T-helper 2 cell treated with Interferon-gamma antibody and Interleukin-4, amounts not matched to agents 5 μg/mL and 100 μg/mL, for 36 hours (primary cell): ENCODE measurements around the gene S100A6.
"Not testable (repeated sequence)": the region's sequence is repeated elsewhere in the genome, so short reads cannot be mapped to it uniquely, and the experiment has no call there.

ENCODE experiments used
- DNase-seq: peaks from one replicate; pipeline ENCODE4 v3.0.0; 2021; ENCODE audit warnings: low spot score
- H3K27ac Mint-ChIP-seq: one replicate; pipeline ENCODE4 v1.8.0; 2021; ENCODE audit warnings: mild to moderate bottlenecking, mixed read lengths
- H3K27me3 Mint-ChIP-seq: one replicate; pipeline ENCODE4 v1.8.0; 2021; ENCODE audit warnings: low read depth, mixed read lengths
- H3K36me3 Mint-ChIP-seq: one replicate; pipeline ENCODE4 v1.8.0; 2021; ENCODE audit warnings: low read depth, mixed read lengths
- H3K4me1 Mint-ChIP-seq: one replicate; pipeline ENCODE4 v1.8.0; 2021; ENCODE audit warnings: low read depth, mixed read lengths
- H3K4me3 Mint-ChIP-seq: one replicate; pipeline ENCODE4 v1.8.0; 2022; ENCODE audit warnings: mild to moderate bottlenecking, moderate library complexity, mixed read lengths
- H3K9me3 Mint-ChIP-seq: one replicate; pipeline ENCODE4 v1.8.0; 2021; ENCODE audit warnings: mixed read lengths

Gene S100A6

DNA sequence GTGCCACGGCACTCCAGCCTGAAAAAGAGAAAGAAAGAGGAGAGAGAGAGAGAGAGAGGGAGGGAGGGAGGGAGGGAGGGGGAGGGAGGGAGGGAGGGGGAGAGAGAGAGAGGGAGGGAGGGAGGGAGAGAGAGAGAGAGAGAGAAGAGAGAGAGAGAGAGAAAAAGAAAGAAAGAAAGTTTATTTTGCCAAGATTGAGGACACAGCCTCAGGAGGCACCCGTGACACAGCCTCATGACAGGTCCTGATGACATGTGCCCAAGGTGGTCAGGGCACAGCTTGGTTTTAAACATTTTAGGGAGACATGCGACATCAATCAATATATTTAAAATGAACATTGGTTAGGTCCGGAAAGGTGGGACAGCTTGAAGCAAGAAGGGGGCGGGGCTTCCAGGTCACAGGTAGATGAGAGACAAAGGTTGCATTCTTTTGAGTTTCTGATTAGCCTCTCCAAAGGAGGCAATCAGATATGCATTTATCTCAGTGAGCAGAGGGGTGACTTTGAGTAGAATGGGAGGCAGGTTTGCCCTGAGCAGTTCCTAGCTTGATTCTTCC lies 15.6 kb downstream of the S100A6 start:
- H3K4me3 Mint-ChIP-seq, H3K27me3 Mint-ChIP-seq, H3K9me3 Mint-ChIP-seq, DNase-seq, H3K27ac Mint-ChIP-seq, H3K36me3 Mint-ChIP-seq: not testable (repeated sequence)
- peaks cover 21% of the 10 kb centered on the region for H3K4me1 Mint-ChIP-seq

DNA sequence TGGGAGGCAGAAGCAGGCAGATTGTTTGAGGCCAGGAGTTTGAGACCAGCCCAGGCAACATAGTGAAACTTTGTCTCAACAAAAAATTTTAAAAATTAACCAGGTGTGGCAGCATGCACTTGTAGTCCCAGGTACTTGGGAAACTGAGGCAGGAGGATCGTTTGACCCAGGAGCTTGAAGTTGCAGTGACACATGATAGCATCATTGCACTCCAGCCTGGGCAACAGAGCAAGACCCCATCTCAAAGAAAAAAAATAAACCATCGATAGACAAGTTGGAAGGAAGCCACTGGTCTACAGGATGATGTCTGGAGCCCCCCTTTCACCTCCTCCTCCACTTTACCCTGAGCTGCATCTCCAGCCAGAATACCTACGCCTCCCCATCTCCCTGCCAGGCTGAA lies 16.5 kb downstream of the S100A6 start:
- Mint-ChIP-seq H3K36me3 (no peaks in the 10 kb centered on the region), H3K27me3 (no peaks in the 10 kb centered on the region), H3K4me1 (peaks cover 21% of the 10 kb centered on the region), H3K4me3 (no peak overlapping the region), H3K27ac (no peak overlapping the region), H3K9me3 (no peaks in the 10 kb centered on the region)
- no peak for DNase-seq

GRCh38 chr1:153515504-153516394 lies 20.0 kb downstream of the S100A6 start:
- H3K36me3 Mint-ChIP-seq = no peaks in the 10 kb centered on the region
- DNase-seq = no peak
- H3K27me3 Mint-ChIP-seq = no peaks in the 10 kb centered on the region
- H3K4me3 Mint-ChIP-seq = no peak overlapping the region
- no peaks in the 10 kb centered on the region for H3K9me3 Mint-ChIP-seq
- H3K27ac Mint-ChIP-seq = peak overlapping the region; percentile 47
- peaks cover 27% of the 10 kb centered on the region for H3K4me1 Mint-ChIP-seq

- no peak overlapping the region for H3K4me3 Mint-ChIP-seq
- peaks cover 23% of the 10 kb centered on the region for H3K4me1 Mint-ChIP-seq
- H3K27me3 Mint-ChIP-seq = no peaks in the 10 kb centered on the region
- H3K9me3 Mint-ChIP-seq = no peaks in the 10 kb centered on the region
- no peaks in the 10 kb centered on the region for H3K36me3 Mint-ChIP-seq
- peak overlapping the region; percentile 12 for H3K27ac Mint-ChIP-seq
- DNase-seq = no peak
Measured at GRCh38 chr1:153513666-153514065, 22.1 kb downstream of the S100A6 start.

- Mint-ChIP-seq H3K4me3 (no peak overlapping the region), H3K36me3 (no peaks in the 10 kb centered on the region), H3K27me3 (no peaks in the 10 kb centered on the region), H3K9me3 (no peaks in the 10 kb centered on the region), H3K27ac (no peak overlapping the region), H3K4me1 (peaks cover 21% of the 10 kb centered on the region)
- DNase-seq = no peak
Measured at GRCh38 chr1:153513023-153513422, 22.8 kb downstream of the S100A6 start.

- H3K27me3 Mint-ChIP-seq = no peaks in the 10 kb centered on the region
- no peaks in the 10 kb centered on the region for H3K9me3 Mint-ChIP-seq
- H3K27ac Mint-ChIP-seq = no peak overlapping the region
- no peaks in the 10 kb centered on the region for H3K36me3 Mint-ChIP-seq
- H3K4me1 Mint-ChIP-seq = peaks cover 17% of the 10 kb centered on the region
- no peak overlapping the region for H3K4me3 Mint-ChIP-seq
- peak; percentile 73 for DNase-seq
Measured at GRCh38 chr1:153510984-153511410, 24.8 kb downstream of the S100A6 start.

GRCh38 chr1:153509729-153510354 lies 25.9 kb downstream of the S100A6 start:
- H3K4me1 Mint-ChIP-seq = peaks cover 11% of the 10 kb centered on the region
- no peaks in the 10 kb centered on the region for H3K27me3 Mint-ChIP-seq
- H3K4me3 Mint-ChIP-seq = no peak overlapping the region
- no peak overlapping the region for H3K27ac Mint-ChIP-seq
- DNase-seq = peak; percentile 51
- no peaks in the 10 kb centered on the region for H3K9me3 Mint-ChIP-seq
- no peaks in the 10 kb centered on the region for H3K36me3 Mint-ChIP-seq

DNA sequence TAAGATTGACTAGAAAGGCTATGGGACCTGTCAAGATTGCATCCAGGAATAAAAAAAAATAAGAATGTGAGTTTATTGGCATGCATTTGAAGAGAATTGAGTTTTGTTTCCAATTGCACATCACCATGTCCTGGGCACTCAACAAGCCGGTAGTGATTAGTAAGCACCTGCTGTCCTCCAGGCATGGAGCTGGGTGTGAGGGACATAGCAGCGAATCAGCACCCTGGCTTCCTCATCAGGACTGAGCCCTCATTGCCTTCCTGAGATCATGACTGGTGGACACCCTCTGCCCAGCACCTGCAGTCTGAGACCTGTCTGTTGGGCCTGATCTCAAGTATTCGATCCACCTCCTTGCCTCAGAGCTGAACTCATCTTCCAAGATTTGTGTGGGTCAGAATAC lies 26.8 kb downstream of the S100A6 start:
- H3K4me3 Mint-ChIP-seq = no peak overlapping the region
- no peaks in the 10 kb centered on the region for H3K36me3 Mint-ChIP-seq
- H3K4me1 Mint-ChIP-seq = peaks cover 11% of the 10 kb centered on the region
- no peaks in the 10 kb centered on the region for H3K9me3 Mint-ChIP-seq
- no peak overlapping the region for H3K27ac Mint-ChIP-seq
- DNase-seq = no peak
- no peaks in the 10 kb centered on the region for H3K27me3 Mint-ChIP-seq

- H3K9me3 Mint-ChIP-seq = no peaks in the 10 kb centered on the region
- H3K27me3 Mint-ChIP-seq = no peaks in the 10 kb centered on the region
- H3K4me1 Mint-ChIP-seq = peaks cover 8% of the 10 kb centered on the region
- H3K36me3 Mint-ChIP-seq = no peaks in the 10 kb centered on the region
- no peak overlapping the region for H3K4me3 Mint-ChIP-seq
- DNase-seq = no peak
- H3K27ac Mint-ChIP-seq = no peak overlapping the region
Measured at GRCh38 chr1:153507926-153508583, 27.7 kb downstream of the S100A6 start.

GRCh38 chr1:153506831-153507413 lies 28.9 kb downstream of the S100A6 start:
- H3K9me3 Mint-ChIP-seq = no peaks in the 10 kb centered on the region
- peaks cover 2% of the 10 kb centered on the region for H3K27me3 Mint-ChIP-seq
- H3K4me3 Mint-ChIP-seq = no peak overlapping the region
- no peaks in the 10 kb centered on the region for H3K36me3 Mint-ChIP-seq
- no peak for DNase-seq
- H3K4me1 Mint-ChIP-seq = peaks cover 7% of the 10 kb centered on the region
- no peak overlapping the region for H3K27ac Mint-ChIP-seq

DNA sequence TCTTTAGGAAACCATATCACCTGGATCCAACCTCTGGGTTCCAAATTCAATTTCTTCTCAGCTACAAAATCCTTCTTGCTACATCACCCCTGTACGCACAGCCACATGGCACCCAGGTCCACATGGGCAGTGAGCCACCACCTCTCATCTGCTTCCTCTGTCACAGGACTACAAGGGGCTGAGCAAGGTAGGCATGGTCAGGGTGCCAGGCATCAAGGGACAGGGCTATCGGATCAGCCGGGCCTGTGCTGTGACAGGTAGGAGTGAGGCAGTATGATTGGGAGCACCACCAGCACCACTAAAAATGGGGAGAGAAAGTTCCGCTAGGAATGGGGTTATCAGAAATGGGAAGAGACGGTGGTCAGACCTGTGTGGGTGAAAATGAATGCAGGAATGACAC lies 29.4 kb downstream of the S100A6 start:
- Mint-ChIP-seq H3K9me3 (no peaks in the 10 kb centered on the region), H3K36me3 (no peaks in the 10 kb centered on the region), H3K27me3 (peaks cover 2% of the 10 kb centered on the region), H3K27ac (no peak overlapping the region), H3K4me1 (peaks cover 6% of the 10 kb centered on the region), H3K4me3 (no peak overlapping the region)
- no peak for DNase-seq

DNA sequence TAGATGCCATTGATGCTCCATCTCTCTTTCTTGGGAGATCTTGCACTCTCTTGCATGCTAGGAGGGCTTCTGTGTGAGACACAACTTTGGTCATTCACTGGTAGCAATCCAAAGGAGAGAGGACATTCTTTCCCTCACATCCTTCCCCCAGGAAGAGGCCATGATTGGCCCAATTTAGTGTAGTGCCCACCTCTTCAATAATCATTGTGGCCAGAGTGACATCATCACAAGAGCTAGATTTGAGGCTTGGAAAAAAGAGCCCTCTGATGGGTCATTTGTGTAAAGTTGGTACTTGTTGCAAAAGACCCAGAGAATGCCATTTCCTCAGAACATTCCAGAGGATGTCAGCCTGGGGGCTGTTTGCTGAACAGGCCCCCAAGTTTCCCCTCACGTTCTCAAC lies 30.2 kb downstream of the S100A6 start:
- DNase-seq = no peak
- peaks cover 3% of the 10 kb centered on the region for H3K27me3 Mint-ChIP-seq
- H3K4me3 Mint-ChIP-seq = no peak overlapping the region
- no peak overlapping the region for H3K27ac Mint-ChIP-seq
- H3K9me3 Mint-ChIP-seq = no peaks in the 10 kb centered on the region
- no peaks in the 10 kb centered on the region for H3K36me3 Mint-ChIP-seq
- H3K4me1 Mint-ChIP-seq = no peaks in the 10 kb centered on the region

GRCh38 chr1:153503766-153504165 lies 32.0 kb downstream of the S100A6 start:
- H3K27me3 Mint-ChIP-seq = peaks cover 17% of the 10 kb centered on the region
- no peak overlapping the region for H3K4me3 Mint-ChIP-seq
- DNase-seq = no peak
- no peaks in the 10 kb centered on the region for H3K4me1 Mint-ChIP-seq
- H3K27ac Mint-ChIP-seq = no peak overlapping the region
- no peaks in the 10 kb centered on the region for H3K9me3 Mint-ChIP-seq
- no peaks in the 10 kb centered on the region for H3K36me3 Mint-ChIP-seq

GRCh38 chr1:153498746-153499145 lies 37.0 kb downstream of the S100A6 start:
- DNase-seq = no peak
- H3K9me3 Mint-ChIP-seq = no peaks in the 10 kb centered on the region
- H3K4me3 Mint-ChIP-seq = no peak overlapping the region
- H3K27me3 Mint-ChIP-seq = peaks cover 29% of the 10 kb centered on the region
- H3K4me1 Mint-ChIP-seq = no peaks in the 10 kb centered on the region
- no peaks in the 10 kb centered on the region for H3K36me3 Mint-ChIP-seq
- H3K27ac Mint-ChIP-seq = no peak overlapping the region
